ENCODE results near the gene VASH1. TPM values are rescaled to one million over a fixed set of nuclear protein-coding genes. Genes with fewer than 3 reads are reported as not detected.
"Not testable (repeated sequence)": the region's sequence is repeated elsewhere in the genome, so short reads cannot be mapped to it uniquely, and the experiment has no call there.

VASH1 gene
- 1 to 10 TPM; 1.6 to 5.6 TPM for total RNA-seq
- long read RNA-seq, partial matches to known transcripts, result 0 of 1 reads
- long read RNA-seq, other reads (novel, unspliced or antisense), result 1 of 1 reads

DNA sequence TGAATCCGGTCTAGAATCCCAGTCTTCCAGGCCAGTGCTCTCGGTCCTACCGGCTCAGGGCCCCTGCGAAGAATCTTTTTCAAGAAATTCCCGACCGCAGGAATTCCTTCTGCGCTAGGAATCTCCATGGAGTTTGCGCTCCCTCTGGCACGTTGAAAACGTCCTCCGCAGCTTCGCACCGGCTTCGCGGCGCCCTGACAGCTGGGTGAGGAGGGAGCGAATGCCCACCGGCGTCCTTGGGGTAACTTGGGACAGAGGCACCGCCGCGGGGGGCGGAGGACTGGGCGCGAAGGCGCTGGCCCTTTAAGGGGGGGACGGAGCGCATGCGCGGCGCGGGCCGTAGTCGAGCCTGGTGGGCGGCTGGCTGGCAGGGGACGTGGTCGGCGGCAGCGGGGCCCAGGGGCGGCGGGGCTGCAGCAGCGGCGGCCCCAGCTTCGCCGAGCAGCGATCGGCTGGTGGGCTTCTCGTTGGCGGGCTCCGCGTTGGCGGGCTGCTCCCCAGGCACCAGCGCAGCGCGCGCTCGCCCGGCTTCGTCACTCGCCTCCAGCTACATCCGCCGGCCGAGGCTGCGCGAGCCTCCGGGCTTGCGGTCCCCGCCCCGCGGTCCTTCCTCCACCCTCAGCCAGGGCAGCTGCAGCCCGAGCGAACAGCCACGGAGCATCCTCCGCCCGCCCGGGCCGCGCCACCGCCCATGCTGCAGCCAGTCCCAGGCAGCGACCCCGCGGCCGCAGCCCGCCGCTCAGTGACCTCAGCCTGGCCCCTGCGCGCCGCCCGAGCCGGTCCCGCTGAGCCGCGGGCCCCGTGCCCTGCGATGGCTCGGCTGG lies at the start of gene VASH1:
TSS of gene VASH1 (plus strand) at position 333 of the 824 bp plus-strand sequence. CDS start 1,354 bp downstream, outside the sequence.
- peak in 1 of 2 donors; percentile 64 for DNase-seq
- ATAC-seq, result peak; percentile 76
- intact Hi-C loops (cut with DNase I, micrococcal nuclease), result no loop called here

DNA sequence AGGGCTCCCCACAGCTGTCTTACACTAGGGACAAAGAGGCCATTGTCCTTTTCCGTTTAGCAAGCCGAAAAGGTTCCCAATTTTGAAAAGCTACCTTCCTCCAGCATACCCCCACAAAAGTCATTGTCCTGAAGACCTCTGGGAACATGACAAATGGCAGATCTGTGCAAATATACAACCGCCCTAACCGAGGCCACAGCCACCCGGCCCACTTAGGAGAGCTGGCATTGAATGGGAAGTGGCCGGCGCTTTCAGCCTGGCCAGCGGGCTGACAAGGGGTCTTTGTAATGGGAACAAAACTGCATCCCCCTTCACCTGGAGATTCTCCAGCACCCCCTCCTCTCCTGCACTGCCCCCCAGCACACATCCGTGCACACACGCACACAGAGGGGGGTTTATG lies 48.1 kb upstream of the VASH1 start:
- intact Hi-C loops (cut with DNase I, micrococcal nuclease), result no loop called here

DNA sequence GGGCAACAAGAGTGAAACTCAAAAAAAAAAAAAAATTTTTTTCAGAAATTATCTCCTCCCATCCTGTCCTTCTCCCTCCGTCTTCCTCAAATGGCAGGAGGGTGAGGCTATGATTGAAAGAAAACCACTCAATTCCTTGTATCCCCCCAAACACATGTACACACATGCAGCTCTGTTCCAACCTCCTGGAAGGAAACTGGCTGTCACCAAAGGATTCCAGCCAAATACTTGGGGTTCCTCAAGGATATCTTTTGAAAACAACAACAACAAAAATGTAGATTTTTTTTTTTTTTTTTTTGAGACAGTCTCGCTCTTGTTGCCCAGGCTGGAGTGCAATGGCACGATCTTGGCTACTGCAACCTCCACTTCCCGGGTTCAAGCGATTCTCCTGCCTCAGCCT lies 46.8 kb upstream of the VASH1 start:
- ATAC-seq (no peak), DNase-seq (no peak)
- intact Hi-C loops (cut with DNase I, micrococcal nuclease), result no loop called here

More for the DNA sequence above, 48.1 kb upstream of the VASH1 start:
- ATAC-seq, result no peak
- DNase-seq, result no peak

DNA sequence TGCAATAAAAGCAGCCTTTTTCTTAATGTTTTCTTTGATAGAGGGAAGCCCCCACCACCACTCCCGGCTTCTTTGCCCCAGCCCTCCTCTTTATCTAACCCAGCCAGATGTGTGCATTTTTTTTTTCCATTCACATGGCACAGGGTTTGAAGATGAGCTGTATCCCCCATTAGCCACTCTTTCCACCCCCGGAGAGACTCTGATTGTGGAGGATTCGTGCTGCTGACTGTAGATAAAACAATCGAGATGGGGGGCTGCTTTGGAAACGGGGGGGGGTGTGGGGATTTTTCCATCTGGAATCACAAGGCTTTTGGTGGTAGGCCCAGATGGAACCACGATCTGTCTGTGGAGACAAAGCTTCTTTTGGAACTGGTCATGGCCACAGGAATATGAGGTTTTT lies 46.2 kb upstream of the VASH1 start:
- ATAC-seq (no peak), DNase-seq (no peak)
- intact Hi-C loops (cut with DNase I, micrococcal nuclease), result loop anchor here in 1 of 2 donors (5.0 kb wide), 1 partner anchor 67 kb away; no protein-coding TSS in a partner anchor

GRCh38 chr14:76715511-76716081 lies 45.7 kb upstream of the VASH1 start:
- ATAC-seq (no peak), DNase-seq (no peak)
- intact Hi-C loops (cut with DNase I, micrococcal nuclease), result loop anchor here in 1 of 2 donors (5.0 kb wide), 1 partner anchor 67 kb away; no protein-coding TSS in a partner anchor

DNA sequence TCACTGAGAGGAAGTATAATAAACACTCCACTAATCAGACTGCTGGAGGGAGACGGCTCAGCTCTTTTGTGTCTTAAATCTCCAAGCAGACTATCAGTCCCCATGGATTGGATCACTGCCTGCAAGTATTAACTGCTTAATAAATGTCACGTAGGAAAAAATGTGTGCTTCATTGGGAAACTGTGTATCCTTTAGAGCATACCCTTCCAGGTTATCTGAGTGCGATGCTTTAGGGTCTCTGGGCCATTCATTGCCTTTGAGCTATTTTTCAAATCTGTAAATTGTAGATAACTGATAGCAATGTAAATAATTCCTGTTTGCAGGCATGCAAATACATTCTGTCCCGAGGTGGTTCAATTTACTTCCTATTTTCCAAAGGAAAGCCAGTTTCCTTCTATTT lies 45.0 kb upstream of the VASH1 start:
- intact Hi-C loops (cut with DNase I, micrococcal nuclease), result loop anchor here in 1 of 2 donors (5.0 kb wide), 1 partner anchor 66 kb away; no protein-coding TSS in a partner anchor
- ATAC-seq, result no peak

DNA sequence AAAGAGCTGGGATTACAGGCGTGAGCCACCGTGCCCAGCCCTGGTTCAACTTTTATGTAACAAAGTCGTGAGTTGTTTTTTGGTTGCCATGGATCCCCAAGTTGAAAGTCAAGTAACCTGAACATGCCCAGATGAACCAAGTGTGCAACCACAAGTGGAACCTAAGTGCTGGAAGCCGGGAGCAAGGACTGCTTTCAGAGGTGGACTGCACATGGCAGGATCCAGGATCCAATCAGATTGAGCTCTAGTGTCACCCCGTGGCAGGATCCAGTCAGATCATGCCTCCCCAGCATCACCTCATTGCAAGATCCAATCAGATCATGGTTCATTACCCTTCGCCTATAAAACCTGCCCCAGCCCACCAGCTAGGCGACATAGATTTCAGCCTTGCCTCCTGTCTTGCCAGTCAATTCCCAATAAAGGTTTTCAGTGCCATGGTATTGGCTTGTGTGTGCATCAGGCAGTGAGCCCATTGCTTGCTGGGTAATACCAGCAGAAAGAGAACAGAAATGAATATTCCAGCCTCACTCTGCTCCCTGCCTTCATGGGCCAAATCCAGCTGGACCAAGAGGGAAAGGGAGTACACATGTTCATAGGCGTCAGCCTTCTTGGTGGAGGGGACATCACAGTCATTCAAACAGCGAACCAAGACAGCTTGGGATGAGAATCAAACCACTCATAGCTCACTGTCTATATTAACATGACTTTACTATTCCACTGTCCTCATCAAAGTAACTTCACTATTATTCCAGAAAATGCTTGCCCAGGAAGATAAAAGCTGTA lies 43.6 kb upstream of the VASH1 start:
- intact Hi-C loops (cut with DNase I, micrococcal nuclease), result loop anchor here in 1 of 2 donors (5.0 kb wide), 1 partner anchor 65 kb away; no protein-coding TSS in a partner anchor
- ATAC-seq, result no peak
- no peak for DNase-seq

More for the DNA sequence above, 45.0 kb upstream of the VASH1 start:
- DNase-seq, result no peak

- no peak for ATAC-seq
- DNase-seq, result no peak
- intact Hi-C loops (cut with DNase I, micrococcal nuclease), result loop anchor here in 1 of 2 donors (5.0 kb wide), 1 partner anchor 64 kb away; no protein-coding TSS in a partner anchor
These were observed 42.8 kb upstream of the VASH1 start for GRCh38 chr14:76718306-76719040.

DNA sequence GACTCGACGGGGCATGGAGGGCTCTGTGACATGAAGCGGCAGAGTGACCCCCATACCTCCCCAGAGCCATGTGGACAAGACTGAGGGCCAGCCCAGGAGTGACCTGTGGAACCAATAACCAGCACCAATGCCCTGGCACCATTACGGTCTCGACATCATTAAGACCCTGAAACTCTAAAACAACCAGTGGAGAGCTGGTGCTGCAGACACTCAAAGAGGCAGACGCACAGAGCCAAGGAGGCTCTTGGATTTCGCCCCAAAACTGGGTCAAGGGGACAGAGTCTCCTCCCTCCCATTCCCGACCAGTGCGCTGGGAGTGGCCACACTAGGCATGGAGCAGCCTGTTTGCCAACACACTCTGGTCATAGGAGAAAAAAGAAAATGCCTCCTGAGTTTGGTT lies 41.6 kb upstream of the VASH1 start:
- ATAC-seq (no peak), DNase-seq (no peak)
- intact Hi-C loops (cut with DNase I, micrococcal nuclease), result loop anchor here in 1 of 2 donors (5.0 kb wide), 1 partner anchor 63 kb away; no protein-coding TSS in a partner anchor

DNA sequence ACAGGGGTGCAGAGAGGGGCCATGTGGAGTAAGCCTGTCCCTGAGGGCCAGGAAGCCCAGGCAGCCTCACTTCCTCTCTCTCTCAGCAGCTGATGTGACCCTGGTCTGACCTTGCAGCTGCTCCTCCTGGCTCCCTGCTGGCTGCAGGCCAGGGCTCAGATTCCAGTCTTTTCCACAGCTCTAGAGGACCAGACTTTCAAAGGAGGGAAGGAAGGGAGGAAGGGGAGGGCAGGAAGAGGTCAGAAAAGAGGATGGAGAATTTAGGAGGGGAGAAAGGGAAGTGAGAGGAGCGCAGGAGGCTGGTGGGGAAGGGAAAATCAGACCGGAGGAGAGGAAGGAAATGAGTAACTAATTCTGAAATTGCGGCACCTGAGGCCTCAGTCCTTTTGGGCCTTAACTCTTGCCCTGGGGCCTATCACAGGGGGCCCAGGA lies 40.9 kb upstream of the VASH1 start:
- DNase-seq, result peak; percentile 38 to 45
- peak; percentile 34 for ATAC-seq

DNA sequence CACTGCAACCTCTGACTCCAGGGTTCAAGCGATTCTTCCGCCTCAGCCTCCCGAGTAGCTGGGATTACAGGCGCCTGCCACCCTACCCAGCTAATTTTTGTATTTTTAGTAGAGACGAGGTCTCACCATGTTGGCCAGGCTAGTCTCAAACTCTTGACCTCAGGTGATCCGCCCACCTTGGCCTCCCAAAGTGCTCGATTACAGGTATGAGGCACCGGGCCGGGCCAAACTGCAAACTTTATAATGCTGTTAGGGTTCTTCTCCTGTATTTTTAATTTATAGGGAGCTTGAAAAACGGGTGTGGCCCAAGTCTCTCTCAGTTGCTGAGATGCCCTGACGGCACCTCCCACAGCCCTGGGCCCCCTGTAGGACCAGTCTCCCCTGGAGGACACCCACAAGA lies 39.8 kb upstream of the VASH1 start:
- intact Hi-C loops (cut with DNase I, micrococcal nuclease); DNase-seq; ATAC-seq: not testable (repeated sequence)

More for the DNA sequence above, 40.9 kb upstream of the VASH1 start:
- intact Hi-C loops (cut with DNase I, micrococcal nuclease), result no loop called here

DNA sequence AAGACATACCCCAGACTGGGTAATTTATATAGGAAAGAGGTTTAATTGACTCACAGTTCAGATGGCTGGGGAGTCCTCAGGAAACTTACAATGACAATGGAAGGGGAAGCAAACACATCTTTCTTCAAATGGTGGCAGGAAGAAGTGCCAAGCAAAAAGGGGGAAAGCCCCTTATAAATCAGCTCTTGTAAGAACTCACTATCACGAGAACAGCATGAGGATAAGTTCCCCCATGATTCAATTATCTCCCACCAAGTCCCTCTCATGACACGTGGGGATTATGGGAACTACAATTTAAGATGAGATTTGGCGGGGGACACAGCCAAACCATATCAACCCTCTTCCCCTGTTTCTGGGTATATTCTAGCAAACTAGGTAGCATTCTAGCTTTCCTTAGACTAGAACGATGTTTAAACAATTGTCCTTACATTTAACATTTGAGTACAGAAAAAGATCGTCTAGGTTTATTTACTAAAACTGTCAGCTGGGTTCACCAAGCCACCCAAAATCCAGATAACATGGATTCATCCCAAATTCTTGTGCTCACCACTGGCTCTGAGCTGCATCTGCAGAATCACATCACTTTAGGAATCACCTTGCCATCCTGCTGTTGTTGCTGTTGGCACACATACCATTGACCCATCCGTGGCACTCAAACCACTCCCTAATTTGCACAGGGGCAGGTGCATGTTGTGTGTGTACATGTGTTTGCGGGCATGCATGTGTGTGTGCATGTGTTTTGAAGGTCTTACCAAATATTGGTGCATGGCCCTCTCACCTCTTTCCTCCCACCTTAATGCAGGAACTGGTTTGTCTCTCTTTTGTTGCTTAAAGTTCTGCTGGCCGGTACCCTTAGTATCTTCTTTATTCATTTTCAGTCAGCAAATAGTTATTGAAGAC lies 36.4 kb upstream of the VASH1 start:
- intact Hi-C loops (cut with DNase I, micrococcal nuclease), result no loop called here
- ATAC-seq, result no peak
- no peak for DNase-seq

DNA sequence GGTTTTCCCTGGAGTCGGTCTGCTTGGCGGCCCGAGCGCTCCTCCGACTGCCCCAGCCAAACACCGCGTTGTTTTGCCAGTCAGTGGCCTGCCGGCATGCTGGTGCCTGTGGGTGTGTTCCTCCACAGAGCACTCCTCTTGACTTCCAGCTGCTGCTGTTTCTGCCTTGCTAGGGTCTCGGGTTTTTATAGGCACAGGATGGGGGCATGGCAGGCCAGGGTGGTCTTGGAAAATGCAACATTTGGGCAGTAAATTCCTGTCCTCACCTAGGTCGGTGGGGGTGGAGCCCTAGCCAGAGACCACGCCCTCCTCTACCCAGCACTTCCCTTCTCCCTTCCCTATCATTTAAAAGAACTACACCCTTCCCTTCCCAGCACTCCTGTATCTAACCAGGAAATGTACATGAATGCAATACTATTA lies 34.7 kb upstream of the VASH1 start:
- ATAC-seq (peak; percentile 87), DNase-seq (peak in 1 of 2 donors; percentile 31)
- intact Hi-C loops (cut with DNase I, micrococcal nuclease), result no loop called here

- no peak for ATAC-seq
- DNase-seq, result no peak
These were observed 33.9 kb upstream of the VASH1 start for GRCh38 chr14:76727384-76727783.

DNA sequence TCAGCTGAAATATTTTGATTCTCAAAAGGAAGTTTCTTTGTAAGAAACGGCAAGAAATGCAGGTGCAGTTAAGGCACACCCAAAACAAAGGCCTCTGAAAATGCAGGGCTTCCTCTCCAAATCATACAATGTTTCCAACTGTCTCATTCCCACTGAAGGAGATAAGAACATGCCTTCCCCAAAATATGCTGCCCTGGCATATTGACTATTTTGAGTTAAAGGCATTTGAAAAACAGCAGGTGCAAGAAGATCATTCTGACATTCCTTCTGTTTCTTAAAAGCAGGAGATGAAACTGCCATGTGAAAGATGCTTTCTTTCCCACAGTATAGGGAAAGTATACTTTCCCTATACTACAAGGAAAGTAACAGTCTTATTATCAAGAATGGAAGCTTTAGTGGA lies 33.4 kb upstream of the VASH1 start:
- intact Hi-C loops (cut with DNase I, micrococcal nuclease), result no loop called here
- no peak for ATAC-seq
- no peak for DNase-seq

More at GRCh38 chr14:76727384-76727783, 33.9 kb upstream of the VASH1 start:
- intact Hi-C loops (cut with DNase I, micrococcal nuclease), result no loop called here

DNA sequence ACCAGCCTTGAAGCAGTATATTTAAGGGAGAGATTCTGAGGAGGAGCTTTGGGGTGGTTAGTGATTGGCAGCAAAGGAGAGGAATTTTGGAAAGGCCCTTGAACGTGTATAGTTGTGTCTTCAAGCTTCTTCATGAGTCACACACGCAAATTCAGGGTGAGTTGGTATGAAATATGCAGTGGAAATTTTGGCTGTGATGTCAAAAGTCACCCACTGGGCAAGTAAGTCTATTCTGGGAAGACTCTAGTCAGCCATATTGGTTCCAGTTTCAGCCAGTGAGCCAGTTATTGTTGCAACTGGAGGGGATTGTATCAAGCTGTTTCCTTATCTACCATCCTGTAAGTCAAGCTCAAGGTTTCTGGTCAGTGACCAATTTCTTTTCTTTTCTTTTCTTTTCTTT lies 32.0 kb upstream of the VASH1 start:
- ATAC-seq, result no peak
- intact Hi-C loops (cut with DNase I, micrococcal nuclease), result no loop called here
- no peak for DNase-seq

GRCh38 chr14:76729953-76730505 lies 31.2 kb upstream of the VASH1 start:
- intact Hi-C loops (cut with DNase I, micrococcal nuclease), result no loop called here
- no peak for DNase-seq
- ATAC-seq, result no peak
